PC-3 (cell line): ENCODE data around the gene ATXN7L1. TPM values are rescaled to one million over a fixed set of nuclear protein-coding genes. Genes with fewer than 3 reads are reported as not detected.

Experiments
- ATAC-seq: fragments of 200-7000 bp; cut with Tn5 transposase; 2 replicates; pipeline ENCODE4 v1.9.1; 2020; ENCODE audit warnings: mild to moderate bottlenecking, moderate library complexity
- BruUV-seq: library from RNA; stranded (reverse); fragments of 400-500 nt; replicated peaks from 2 replicates; lab custom pipeline; 2021; lab: Mats Ljungman, UMichigan
- CTCF ChIA-PET: fragments of 300-600 bp; sonication (Branson Sonifier 250); formaldehyde crosslinking; loops from one replicate; lab custom pipeline; 2022; ENCODE audit warnings: antibody characterized with exemption; lab: Charles Lee
- POLR2A ChIA-PET: fragments of 300-600 bp; sonication (Branson Sonifier 250); formaldehyde crosslinking; loops from one replicate; lab custom pipeline; 2022; ENCODE audit warnings: antibody characterized with exemption; ENCODE audit not compliant: unreplicated experiment; lab: Charles Lee
- DNase-seq: peaks from one replicate; pipeline ENCODE4 v3.0.0-alpha.2; 2015
- H2AFZ ChIP-seq: fragments of 300-600 bp; sonication (generic); 2 replicates; pipeline ENCODE4 v1.6.0; 2016; ENCODE audit warnings: antibody characterized with exemption, low read length
- H3F3A ChIP-seq: fragments of 300-600 bp; sonication (generic); one replicate; pipeline ENCODE4 v1.6.0; 2017; ENCODE audit warnings: antibody characterized with exemption, low read length, control low read depth, mild to moderate bottlenecking; ENCODE audit not compliant: unreplicated experiment
- H3K27ac ChIP-seq: fragments of 300-600 bp; sonication (generic); 2 replicates; pipeline ENCODE4 v1.5.1; 2016; ENCODE audit warnings: mild to moderate bottlenecking, low read length
- H3K27me3 ChIP-seq: fragments of 300-600 bp; sonication (generic); 2 replicates; pipeline ENCODE4 v1.6.1; 2016; ENCODE audit warnings: low read length, mixed read lengths
- H3K36me3 ChIP-seq: fragments of 300-600 bp; sonication (generic); 2 replicates; pipeline ENCODE4 v1.6.1; 2016; ENCODE audit warnings: low read depth, mixed run types, low read length, mixed read lengths
- H3K4me1 ChIP-seq: fragments of 300-600 bp; sonication (generic); 2 replicates; pipeline ENCODE4 v1.5.1; 2016; ENCODE audit warnings: low read length; ENCODE audit not compliant: insufficient read depth
- H3K4me2 ChIP-seq: fragments of 300-600 bp; sonication (generic); 2 replicates; pipeline ENCODE4 v1.6.0; 2016; ENCODE audit warnings: low read length
- H3K4me3 ChIP-seq: fragments of 300-600 bp; sonication (generic); 2 replicates; pipeline ENCODE4 v1.5.1; 2016; ENCODE audit warnings: mild to moderate bottlenecking, low read length, mixed read lengths
- H3K79me2 ChIP-seq: fragments of 300-600 bp; sonication (generic); 2 replicates; pipeline ENCODE4 v1.6.1; 2017; ENCODE audit warnings: low read length, mixed read lengths
- H3K9ac ChIP-seq: fragments of 300-600 bp; sonication (generic); 2 replicates; pipeline ENCODE4 v1.6.0; 2016; ENCODE audit warnings: mild to moderate bottlenecking, low read length
- H3K9me2 ChIP-seq: fragments of 300-600 bp; sonication (generic); replicated peaks from 2 replicates; pipeline ENCODE4 v1.6.1; 2016; ENCODE audit warnings: mixed run types, low read length, mixed read lengths
- H3K9me3 ChIP-seq: fragments of 300-600 bp; sonication (generic); 2 replicates; pipeline ENCODE4 v1.6.1; 2016; ENCODE audit warnings: low read length, mixed read lengths
- H4K20me1 ChIP-seq: fragments of 300-600 bp; sonication (generic); 2 replicates; pipeline ENCODE4 v1.6.1; 2016; ENCODE audit warnings: low read length, mixed read lengths
- CTCF ChIP-seq: fragments of 300-600 bp; sonication (generic); conservative IDR thresholded peaks from 2 replicates; pipeline ENCODE4 v1.5.1; 2017; ENCODE audit warnings: antibody characterized with exemption, low read depth, mild to moderate bottlenecking, low read length
- EZH2 ChIP-seq: fragments of 300-600 bp; sonication (generic); IDR thresholded peaks from one replicate; pipeline ENCODE4 v1.6.1; 2017; ENCODE audit warnings: antibody characterized with exemption, mild to moderate bottlenecking, low read length; ENCODE audit not compliant: unreplicated experiment
- EZH2phosphoT487 ChIP-seq: fragments of 300-600 bp; sonication (generic); IDR thresholded peaks from 2 replicates; pipeline ENCODE4 v1.6.1; 2018; ENCODE audit warnings: mild to moderate bottlenecking, antibody characterized with exemption, low read length, borderline replicate concordance
- intact Hi-C: fragments of 100-400 bp; cut with micrococcal nuclease; formaldehyde crosslinking; loops from 2 replicates; pipeline ENCODE4 v1.9.0; 2023
- total RNA-seq: library from RNA; depleted of rRNA; stranded (reverse); fragments of >200 nt; gene quantifications from 2 replicates; pipeline ENCODE4 v1.2.3, GENCODE V29; 2014

Gene ATXN7L1
- total RNA-seq, 1 experiment from 2014 or later = 16.0 TPM

GRCh38 chr7:105880571-105881330, 4.4 kb upstream of the ATXN7L1 start:
- Histone ChIP-seq H3K27me3 (no peaks in the 10 kb centered on the region), H4K20me1 (peaks cover 4% of the 10 kb centered on the region; the same call in 1 of the 2 replicates), H2AFZ (no peak overlapping the region), H3K27ac (no peak overlapping the region), H3K4me3 (no peak overlapping the region), H3K9me3 (no peaks in the 10 kb centered on the region), H3K9me2 (no peaks in the 10 kb centered on the region), H3K4me1 (peaks cover 17% of the 10 kb centered on the region), H3K79me2 (peaks cover 22% of the 10 kb centered on the region), H3K4me2 (no peak overlapping the region), H3F3A (no peaks in the 10 kb centered on the region), H3K36me3 (no peaks in the 10 kb centered on the region), H3K9ac (no peak overlapping the region)
- no peak for TF ChIP-seq EZH2
- TF ChIP-seq CTCF = no peak
- no peak for TF ChIP-seq EZH2phosphoT487
- DNase-seq (no peak), ATAC-seq (no peak)
- ChIA-PET POLR2A (no interaction called here), CTCF (no interaction called here)
- intact Hi-C loops = no loop called here
- BruUV-seq = no TSS peak

- DNase-seq (no peak), ATAC-seq (no peak)
- Histone ChIP-seq H3K27ac (no peak overlapping the region), H3K4me1 (peaks cover 27% of the 10 kb centered on the region), H3K27me3 (no peaks in the 10 kb centered on the region), H3K9ac (no peak overlapping the region), H3K36me3 (no peaks in the 10 kb centered on the region), H4K20me1 (peaks cover 8% of the 10 kb centered on the region; the same call in 1 of the 2 replicates), H3K9me2 (no peaks in the 10 kb centered on the region), H3K4me3 (no peak overlapping the region), H3K4me2 (no peak overlapping the region), H3K79me2 (peaks cover 30% of the 10 kb centered on the region), H3K9me3 (no peaks in the 10 kb centered on the region), H2AFZ (no peak overlapping the region), H3F3A (no peaks in the 10 kb centered on the region)
- CTCF ChIA-PET = no interaction called here
- no TSS peak for BruUV-seq
- TF ChIP-seq EZH2phosphoT487 = no peak
- TF ChIP-seq CTCF = no peak
- no peak for TF ChIP-seq EZH2
- intact Hi-C loops = loop anchor here (5.0 kb wide), 1 partner anchor 273 kb away; no protein-coding TSS in a partner anchor
- POLR2A ChIA-PET = no interaction called here
Measured at GRCh38 chr7:105879782-105880181, 3.4 kb upstream of the ATXN7L1 start.
